Activated T-helper 2 cell treated with anti-CD3 and anti-CD28 coated beads, Interferon-gamma antibody, Interleukin-2, Interleukin-4, amounts not matched to agents 10 μg/mL and 5 μg/mL and 100 μg/mL, durations not matched to agents 14 hours and 24 hours and 36 hours (primary cell): ENCODE results near the gene ZNF532. TPM values are rescaled to one million over a fixed set of nuclear protein-coding genes. Genes with fewer than 3 reads are reported as not detected.

Experiments
- DNase-seq: peaks from one replicate; pipeline ENCODE4 v3.0.0; 2021; ENCODE audit warnings: low spot score
- H3K27ac Mint-ChIP-seq: one replicate; pipeline ENCODE4 v1.8.0; 2021; ENCODE audit warnings: mixed read lengths
- H3K27me3 Mint-ChIP-seq: one replicate; pipeline ENCODE4 v1.8.0; 2021; ENCODE audit warnings: low read depth, mixed read lengths
- H3K36me3 Mint-ChIP-seq: one replicate; pipeline ENCODE4 v1.8.0; 2021; ENCODE audit warnings: low read depth, mixed read lengths
- H3K4me1 Mint-ChIP-seq: one replicate; pipeline ENCODE4 v1.8.0; 2021; ENCODE audit warnings: low read depth, mixed read lengths
- H3K4me3 Mint-ChIP-seq: one replicate; pipeline ENCODE4 v1.8.0; 2021; ENCODE audit warnings: low read depth, mild to moderate bottlenecking, moderate library complexity, mixed read lengths
- H3K9me3 Mint-ChIP-seq: one replicate; pipeline ENCODE4 v1.8.0; 2021; ENCODE audit warnings: mixed read lengths
- intact Hi-C: fragments of 100-400 bp; cut with micrococcal nuclease; formaldehyde crosslinking; loops from one replicate; pipeline ENCODE4 v1.15.1; 2023
- total RNA-seq: library from RNA; stranded (reverse); gene quantifications from 2 replicates; pipeline ENCODE4 v1.2.3, GENCODE V29; 2022

The ZNF532 gene
- total RNA-seq, 1 donor from 2014 or later = 4.3 TPM

- intact Hi-C loops = no loop called here
Measured at GRCh38 chr18:58924473-58924872, 59.8 kb downstream of the ZNF532 start.

GRCh38 chr18:58927659-58928058, 63.0 kb downstream of the ZNF532 start:
- Mint-ChIP-seq H3K9me3 (no peaks in the 10 kb centered on the region), H3K27ac (no peak overlapping the region), H3K27me3 (peaks cover 12% of the 10 kb centered on the region), H3K36me3 (no peaks in the 10 kb centered on the region), H3K4me1 (no peaks in the 10 kb centered on the region), H3K4me3 (no peak overlapping the region)
- intact Hi-C loops = no loop called here
- no peak for DNase-seq

More at GRCh38 chr18:58924473-58924872, 59.8 kb downstream of the ZNF532 start:
- peaks cover 6% of the 10 kb centered on the region for H3K27me3 Mint-ChIP-seq
- DNase-seq = no peak
- no peak overlapping the region for H3K4me3 Mint-ChIP-seq
- H3K36me3 Mint-ChIP-seq = no peaks in the 10 kb centered on the region
- no peaks in the 10 kb centered on the region for H3K9me3 Mint-ChIP-seq
- H3K4me1 Mint-ChIP-seq = no peaks in the 10 kb centered on the region
- no peak overlapping the region for H3K27ac Mint-ChIP-seq

GRCh38 chr18:58928386-58928785, 63.7 kb downstream of the ZNF532 start:
- H3K9me3 Mint-ChIP-seq = no peaks in the 10 kb centered on the region
- H3K27me3 Mint-ChIP-seq = peaks cover 12% of the 10 kb centered on the region
- H3K4me1 Mint-ChIP-seq = no peaks in the 10 kb centered on the region
- intact Hi-C loops = no loop called here
- no peak overlapping the region for H3K4me3 Mint-ChIP-seq
- no peak for DNase-seq
- H3K36me3 Mint-ChIP-seq = no peaks in the 10 kb centered on the region
- no peak overlapping the region for H3K27ac Mint-ChIP-seq

- H3K27ac Mint-ChIP-seq = no peak overlapping the region
- no peak for DNase-seq
- H3K4me1 Mint-ChIP-seq = no peaks in the 10 kb centered on the region
- no peaks in the 10 kb centered on the region for H3K9me3 Mint-ChIP-seq
- no peaks in the 10 kb centered on the region for H3K36me3 Mint-ChIP-seq
- H3K27me3 Mint-ChIP-seq = peaks cover 12% of the 10 kb centered on the region
- intact Hi-C loops = no loop called here
- no peak overlapping the region for H3K4me3 Mint-ChIP-seq
Measured at GRCh38 chr18:58929206-58929605, 64.5 kb downstream of the ZNF532 start.

GRCh38 chr18:58934356-58934755, 69.7 kb downstream of the ZNF532 start:
- Mint-ChIP-seq H3K27ac (no peak overlapping the region), H3K36me3 (no peaks in the 10 kb centered on the region), H3K4me1 (peaks cover 4% of the 10 kb centered on the region), H3K27me3 (peaks cover 10% of the 10 kb centered on the region), H3K9me3 (no peaks in the 10 kb centered on the region), H3K4me3 (no peak overlapping the region)
- DNase-seq = no peak
- intact Hi-C loops = no loop called here

- Mint-ChIP-seq H3K4me1 (peaks cover 4% of the 10 kb centered on the region), H3K36me3 (no peaks in the 10 kb centered on the region), H3K27ac (no peak overlapping the region), H3K9me3 (no peaks in the 10 kb centered on the region), H3K27me3 (peaks cover 9% of the 10 kb centered on the region), H3K4me3 (no peak overlapping the region)
- intact Hi-C loops = no loop called here
- DNase-seq = no peak
Measured at GRCh38 chr18:58934933-58935577, 70.4 kb downstream of the ZNF532 start.

GRCh38 chr18:58937071-58937886, 72.6 kb downstream of the ZNF532 start:
- Mint-ChIP-seq H3K36me3 (no peaks in the 10 kb centered on the region), H3K4me3 (no peak overlapping the region), H3K4me1 (peaks cover 4% of the 10 kb centered on the region), H3K27ac (no peak overlapping the region), H3K27me3 (peaks cover 2% of the 10 kb centered on the region), H3K9me3 (no peaks in the 10 kb centered on the region)
- DNase-seq = no peak
- intact Hi-C loops = no loop called here

- Mint-ChIP-seq H3K4me3 (no peak overlapping the region), H3K36me3 (no peaks in the 10 kb centered on the region), H3K27me3 (peaks cover 2% of the 10 kb centered on the region), H3K9me3 (no peaks in the 10 kb centered on the region), H3K27ac (no peak overlapping the region), H3K4me1 (peaks cover 4% of the 10 kb centered on the region)
- intact Hi-C loops = no loop called here
- no peak for DNase-seq
Measured at GRCh38 chr18:58937887-58938267, 73.2 kb downstream of the ZNF532 start.

- H3K9me3 Mint-ChIP-seq = no peaks in the 10 kb centered on the region
- peaks cover 4% of the 10 kb centered on the region for H3K4me1 Mint-ChIP-seq
- H3K36me3 Mint-ChIP-seq = no peaks in the 10 kb centered on the region
- H3K4me3 Mint-ChIP-seq = no peak overlapping the region
- no peak for DNase-seq
- no peak overlapping the region for H3K27ac Mint-ChIP-seq
- H3K27me3 Mint-ChIP-seq = peaks cover 1% of the 10 kb centered on the region
- intact Hi-C loops = no loop called here
Measured at GRCh38 chr18:58941426-58942099, 76.9 kb downstream of the ZNF532 start.

GRCh38 chr18:58943896-58944295, 79.2 kb downstream of the ZNF532 start:
- Mint-ChIP-seq H3K4me1 (no peaks in the 10 kb centered on the region), H3K9me3 (no peaks in the 10 kb centered on the region), H3K27me3 (peaks cover 1% of the 10 kb centered on the region), H3K4me3 (no peak overlapping the region), H3K36me3 (no peaks in the 10 kb centered on the region), H3K27ac (no peak overlapping the region)
- intact Hi-C loops = no loop called here
- no peak for DNase-seq

GRCh38 chr18:58947136-58947732, 82.6 kb downstream of the ZNF532 start:
- no peaks in the 10 kb centered on the region for H3K36me3 Mint-ChIP-seq
- H3K9me3 Mint-ChIP-seq = no peaks in the 10 kb centered on the region
- intact Hi-C loops = no loop called here
- no peak overlapping the region for H3K27ac Mint-ChIP-seq
- no peak for DNase-seq
- no peaks in the 10 kb centered on the region for H3K4me1 Mint-ChIP-seq
- peaks cover 1% of the 10 kb centered on the region for H3K27me3 Mint-ChIP-seq
- no peak overlapping the region for H3K4me3 Mint-ChIP-seq

- Mint-ChIP-seq H3K9me3 (no peaks in the 10 kb centered on the region), H3K27me3 (no peaks in the 10 kb centered on the region), H3K27ac (no peak overlapping the region), H3K4me3 (no peak overlapping the region), H3K4me1 (no peaks in the 10 kb centered on the region), H3K36me3 (no peaks in the 10 kb centered on the region)
- intact Hi-C loops = no loop called here
- no peak for DNase-seq
Measured at GRCh38 chr18:58949031-58949430, 84.4 kb downstream of the ZNF532 start.
